HG03354 (cell line): Measurements from ENCODE around the gene MYOF.
"Not testable (repeated sequence)": the region's sequence is repeated elsewhere in the genome, so short reads cannot be mapped to it uniquely, and the experiment has no call there.

Experiments used
- ATAC-seq: cut with Tn5 transposase; IDR thresholded peaks from one replicate; pipeline ENCODE4 v1.9.1; 2021; ENCODE audit warnings: mild to moderate bottlenecking; ENCODE audit not compliant: unreplicated experiment, poor library complexity, severe bottlenecking

Gene MYOF

DNA sequence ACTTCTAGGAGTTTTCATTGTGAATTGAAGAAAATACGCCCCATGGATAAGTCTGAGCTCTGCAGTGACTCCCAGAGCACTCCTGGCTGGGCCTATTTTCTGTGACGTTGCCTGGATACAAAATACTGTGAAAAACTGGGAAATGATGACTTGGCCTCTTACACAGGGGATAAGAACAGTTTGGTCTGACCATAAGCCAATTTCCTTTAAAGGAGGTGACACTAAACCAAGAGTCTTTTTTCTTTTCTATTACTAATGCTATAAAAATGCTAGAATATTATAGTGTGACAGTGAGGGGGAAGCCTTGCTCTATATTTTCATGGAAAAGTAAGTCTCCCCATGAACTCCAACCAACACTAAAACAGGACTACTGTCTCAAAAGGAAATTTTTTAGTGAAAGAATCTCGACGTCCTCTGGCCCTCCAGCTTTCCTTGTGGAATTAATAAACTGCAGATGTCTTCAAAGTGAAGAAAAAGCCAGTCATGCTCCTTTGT is 45.5 kb downstream of the MYOF start:
- ATAC-seq = no peak

DNA sequence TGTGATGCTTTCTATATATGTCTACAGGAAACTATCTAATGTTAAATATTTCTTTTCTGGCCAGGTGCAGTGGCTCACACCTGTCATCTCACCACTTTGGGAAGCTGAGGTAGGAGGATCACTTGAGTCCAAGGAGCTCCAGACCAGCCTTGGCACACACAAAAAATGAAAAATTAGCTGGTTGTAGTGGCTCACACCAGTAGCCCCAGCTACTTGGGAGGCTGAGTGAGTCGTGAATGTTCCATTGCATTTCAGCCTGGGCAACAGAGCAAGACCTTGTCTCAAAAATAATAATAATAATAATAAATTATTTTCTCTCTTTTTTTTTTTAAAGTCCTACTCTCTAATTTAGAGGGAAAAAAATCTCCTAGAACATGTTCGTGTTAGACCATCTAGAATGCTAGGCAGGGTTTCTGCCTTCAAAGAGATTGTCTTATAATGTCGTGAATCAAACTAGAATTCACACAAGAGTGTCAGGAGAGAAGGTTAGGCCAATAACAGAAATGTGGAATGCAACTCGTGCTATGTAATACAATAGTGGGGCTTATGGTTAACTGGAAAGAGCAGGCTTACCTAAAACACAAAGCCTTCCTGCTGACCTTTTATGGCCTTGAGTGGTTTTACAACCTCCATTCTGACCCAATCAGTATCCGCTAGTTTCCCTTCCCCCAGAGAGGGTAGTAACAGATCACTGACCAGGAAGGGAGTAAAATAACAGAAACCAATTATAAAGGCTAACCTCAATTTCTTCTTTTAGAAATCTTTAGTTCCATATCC is 46.3 kb downstream of the MYOF start:
- ATAC-seq = no peak

DNA sequence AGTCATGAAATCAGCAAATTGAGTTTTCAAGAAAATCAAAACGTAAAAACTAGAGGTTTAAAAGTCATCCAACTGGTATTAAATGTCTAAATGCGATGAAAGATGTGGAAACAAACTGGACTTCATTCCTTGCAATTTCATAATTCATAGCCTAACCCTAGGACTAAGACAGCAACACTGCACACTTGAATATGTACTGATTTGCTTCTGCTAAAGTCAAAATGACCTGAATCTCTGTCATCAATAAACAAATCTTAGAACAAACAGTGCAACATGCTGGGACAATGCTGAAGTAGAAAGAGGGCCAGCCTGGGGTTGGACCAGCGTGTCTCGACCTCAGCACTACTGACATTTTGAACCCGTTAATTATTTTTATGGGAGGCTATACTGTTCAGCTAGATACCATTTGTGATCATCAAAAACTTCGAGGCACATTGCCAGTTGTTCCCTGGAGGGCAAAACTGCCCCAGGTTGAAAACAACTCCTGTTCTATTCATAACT is 47.1 kb downstream of the MYOF start:
- ATAC-seq = no peak

DNA sequence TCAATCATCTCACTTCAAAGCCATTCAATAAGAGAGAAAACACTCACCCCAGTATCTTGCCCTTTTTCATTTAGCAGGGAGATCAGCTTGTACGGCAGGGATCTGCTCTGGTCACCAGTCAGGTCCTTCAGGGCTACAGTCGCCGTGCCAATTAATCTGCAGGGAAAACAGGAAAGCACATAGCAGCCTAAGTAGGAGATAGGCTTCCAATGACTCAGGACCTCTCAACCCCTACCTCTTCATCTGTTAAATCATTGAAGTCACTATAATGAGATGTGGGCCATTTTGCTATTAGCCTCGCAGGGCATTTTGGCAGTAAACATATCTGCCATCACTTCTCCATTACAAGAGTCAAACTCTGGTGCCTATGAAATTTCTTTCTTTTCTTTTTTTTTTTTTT is 50.8 kb downstream of the MYOF start:
- no peak for ATAC-seq

DNA sequence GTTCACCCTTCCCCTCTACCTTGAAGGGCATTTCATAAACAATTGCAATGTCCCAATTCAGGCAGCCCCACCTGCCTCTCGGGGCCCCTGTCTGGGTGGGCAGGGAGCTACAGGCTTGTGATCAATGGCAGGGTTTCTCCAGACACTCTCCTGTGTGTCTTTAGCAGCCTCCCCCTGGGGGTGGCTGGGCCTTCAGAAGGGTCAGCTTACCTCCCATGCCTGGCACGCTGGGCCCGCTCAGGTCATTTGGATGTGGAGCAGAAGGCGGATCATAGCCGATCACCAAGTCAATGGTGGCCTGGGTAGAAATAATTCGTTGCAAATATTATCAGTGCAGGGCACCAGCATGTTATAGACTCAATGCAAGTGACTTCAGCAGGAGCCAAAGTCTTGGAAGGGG is 56.3 kb downstream of the MYOF start:
- ATAC-seq = no peak

DNA sequence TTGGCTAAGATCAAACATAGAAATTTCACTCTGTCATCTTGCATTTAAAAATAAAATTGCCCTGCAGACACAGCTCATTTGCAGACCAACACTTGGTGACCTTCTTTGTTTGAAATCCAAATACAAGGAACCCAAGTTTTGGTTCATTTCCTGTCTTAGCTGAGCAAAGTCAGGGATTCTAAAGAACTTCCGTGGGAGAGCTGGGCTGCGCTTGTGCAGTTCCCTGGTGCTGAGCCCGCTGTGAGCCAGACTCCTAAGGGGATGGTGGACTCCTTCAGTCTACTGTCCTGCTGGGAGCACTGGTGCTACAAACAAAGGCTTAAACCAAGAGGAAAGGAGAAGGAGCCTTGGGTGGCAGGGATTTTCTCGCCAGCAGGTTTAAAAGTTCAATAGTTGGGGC is 60.0 kb downstream of the MYOF start:
- no peak for ATAC-seq

DNA sequence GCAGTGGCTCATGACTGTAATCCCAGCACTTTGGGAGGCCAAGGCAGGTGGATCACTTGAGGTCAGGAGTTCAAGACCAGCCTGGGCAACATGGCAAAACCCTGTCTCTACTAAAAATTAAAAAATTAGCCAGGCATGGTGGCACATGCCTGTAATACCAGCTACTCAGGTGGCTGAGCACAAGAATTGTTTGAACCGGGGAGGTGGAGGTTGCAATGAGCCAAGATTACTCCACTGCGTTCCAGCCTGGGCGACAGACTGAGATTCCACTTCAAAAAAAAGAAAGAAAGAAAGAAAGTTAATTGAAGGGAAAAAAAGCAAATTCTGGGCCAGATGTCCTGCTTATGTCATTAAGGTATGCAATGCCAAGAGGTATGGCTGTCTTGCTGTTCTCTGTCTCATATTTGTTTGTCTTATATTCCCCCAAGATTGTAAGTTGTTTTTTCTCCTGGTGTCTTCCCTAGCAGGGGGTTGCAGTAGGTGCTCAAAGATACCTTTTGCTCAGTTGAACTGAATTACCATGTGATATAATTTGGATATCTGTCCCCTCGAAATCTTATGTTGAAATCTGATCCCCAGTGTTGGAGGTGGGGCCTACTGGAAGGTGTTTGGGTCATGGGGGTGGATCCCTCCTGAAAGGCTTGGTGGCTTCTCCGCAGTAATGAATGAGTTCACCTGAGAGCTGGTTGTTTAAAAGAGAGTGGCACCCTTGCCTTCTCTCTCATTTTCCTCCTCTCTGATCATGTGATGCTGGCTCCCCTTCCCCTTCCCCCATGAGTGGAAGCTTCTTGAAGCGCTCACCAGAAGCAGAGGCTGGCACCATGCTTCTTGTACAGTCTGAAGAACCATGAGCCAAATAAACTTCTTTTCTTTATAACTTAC is 60.9 kb downstream of the MYOF start:
- ATAC-seq = no peak

DNA sequence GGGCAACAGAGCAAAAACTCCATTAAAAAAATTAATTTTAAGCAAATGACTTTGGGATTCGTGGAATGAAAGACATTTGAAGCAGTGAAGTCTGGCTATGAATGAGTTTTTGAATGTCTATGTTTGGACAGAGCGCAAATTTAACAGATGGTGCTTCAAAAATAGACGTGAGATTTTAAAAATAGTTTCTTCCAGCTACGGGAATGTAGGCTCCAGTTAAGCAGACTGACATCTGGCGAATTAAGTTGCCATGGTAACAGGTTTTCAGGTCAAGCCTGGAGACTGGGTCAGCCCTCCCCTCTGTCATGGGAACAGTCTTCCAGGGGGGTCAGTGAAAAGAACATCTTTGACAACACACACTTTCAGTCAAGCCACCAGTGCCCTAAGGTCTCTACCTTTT is 62.0 kb downstream of the MYOF start:
- ATAC-seq = no peak

DNA sequence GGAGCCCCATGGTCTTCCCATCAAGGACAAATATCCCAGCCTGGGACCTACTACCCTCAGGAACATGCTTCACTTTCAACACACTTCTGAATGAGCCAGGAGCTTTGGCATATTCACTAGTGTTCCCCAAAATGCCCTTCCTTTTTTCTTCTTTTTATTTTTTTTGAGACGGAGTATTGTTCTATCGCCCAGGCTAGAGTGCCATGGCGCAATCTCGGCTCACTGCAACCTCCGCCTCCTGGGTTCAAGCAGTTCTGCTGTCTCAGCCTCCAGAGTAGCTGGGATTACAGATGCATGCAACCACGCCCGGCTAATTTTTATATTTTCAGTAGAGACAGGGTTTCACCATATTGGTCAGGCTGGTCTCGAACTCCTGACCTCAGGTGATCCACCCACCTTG is 63.1 kb downstream of the MYOF start:
- ATAC-seq = not testable (repeated sequence)

DNA sequence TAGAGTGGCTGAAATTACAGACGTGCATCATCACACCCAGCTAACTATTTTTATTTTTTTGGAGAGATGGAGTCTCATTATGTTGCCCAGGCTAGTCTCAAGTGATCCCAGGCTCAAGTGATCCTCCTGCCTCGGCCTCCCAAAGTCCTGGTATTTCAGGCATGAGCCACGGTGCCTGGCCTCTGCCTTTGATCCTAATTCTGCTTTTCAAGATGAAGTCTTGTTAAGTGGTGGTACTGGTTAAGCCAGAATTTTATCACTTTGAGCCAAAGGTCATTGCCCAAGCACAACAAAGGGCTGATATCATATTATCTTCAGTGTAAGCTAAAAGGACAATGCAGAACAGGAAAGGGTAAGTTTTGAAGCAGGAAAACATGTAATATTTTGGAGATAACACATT is 64.2 kb downstream of the MYOF start:
- no peak for ATAC-seq

DNA sequence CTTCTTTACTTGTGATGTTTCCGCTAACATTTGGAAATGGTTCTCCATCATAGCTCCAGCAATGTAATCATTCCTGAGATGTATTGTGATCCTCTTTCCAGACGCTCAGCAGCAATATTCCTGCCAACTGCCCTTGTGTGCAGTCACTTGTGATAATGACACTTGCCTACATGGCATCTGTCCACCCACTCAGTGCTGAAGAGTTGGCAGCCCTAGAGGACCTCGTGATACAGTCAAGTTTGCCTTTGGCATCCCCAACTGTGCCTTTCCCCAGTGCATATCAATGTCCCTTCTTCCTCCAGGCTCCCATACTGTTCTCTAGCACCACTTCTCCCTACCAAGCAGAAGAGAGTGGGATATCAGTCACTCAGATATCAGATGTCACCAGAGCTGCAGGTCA is 64.9 kb downstream of the MYOF start:
- no peak for ATAC-seq

DNA sequence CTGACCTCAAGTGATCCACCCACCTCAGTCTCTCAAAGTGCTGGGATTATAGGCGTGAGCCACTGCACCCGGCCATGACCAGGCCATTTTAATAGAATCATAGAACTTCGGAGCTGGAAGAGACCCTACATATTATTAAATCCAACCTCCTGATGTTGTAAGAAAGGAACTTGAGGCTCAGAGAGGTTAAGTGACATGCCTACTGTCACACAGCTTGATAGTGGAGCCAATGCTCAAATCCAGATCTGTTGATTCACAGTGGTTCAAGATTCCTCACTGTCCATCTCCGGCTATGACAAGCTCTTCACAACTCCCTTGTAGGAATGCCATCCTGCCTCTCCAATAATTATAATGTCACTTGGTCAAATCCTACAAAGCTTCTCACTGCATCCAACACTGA is 65.3 kb downstream of the MYOF start:
- no peak for ATAC-seq

DNA sequence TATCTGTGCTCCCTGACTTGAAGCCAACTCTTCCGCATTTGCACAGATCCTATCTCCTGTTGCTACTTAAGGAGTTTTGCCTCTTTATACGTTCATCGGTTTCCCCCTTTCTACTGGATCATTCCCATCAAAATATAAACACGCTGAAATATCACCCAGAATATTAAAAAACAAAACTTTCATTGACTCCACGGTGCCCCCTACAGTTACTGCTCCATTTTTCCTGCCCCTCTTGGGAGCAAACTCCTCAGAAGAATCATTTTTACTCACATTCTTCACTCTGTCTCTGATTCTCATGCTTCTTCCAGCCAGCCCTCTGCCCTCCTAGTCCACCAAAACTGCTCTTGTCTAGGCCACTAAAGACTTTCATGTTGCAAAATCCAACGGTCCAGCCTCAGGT is 66.4 kb downstream of the MYOF start:
- no peak for ATAC-seq

DNA sequence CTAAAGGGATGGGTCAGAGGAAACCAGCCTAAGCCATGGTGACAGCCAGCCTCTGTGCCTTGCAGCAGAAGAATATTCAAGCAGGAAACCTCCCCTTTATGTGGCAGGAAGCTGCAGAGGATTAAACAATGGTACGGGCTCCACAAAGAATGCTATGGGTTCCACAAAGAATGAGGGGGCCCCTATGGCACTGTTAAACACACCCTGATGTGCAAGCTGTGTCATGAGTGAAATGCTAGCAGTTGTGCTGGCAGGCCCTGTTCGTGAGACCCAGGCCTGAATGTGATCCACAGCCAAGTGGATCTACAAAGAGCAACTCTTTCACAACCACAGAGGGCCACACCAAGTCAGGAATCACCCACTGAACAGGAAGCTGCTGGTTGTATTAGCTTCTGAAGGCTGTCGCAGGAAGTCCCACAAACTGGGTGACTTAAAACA is 68.9 kb downstream of the MYOF start:
- no peak for ATAC-seq

DNA sequence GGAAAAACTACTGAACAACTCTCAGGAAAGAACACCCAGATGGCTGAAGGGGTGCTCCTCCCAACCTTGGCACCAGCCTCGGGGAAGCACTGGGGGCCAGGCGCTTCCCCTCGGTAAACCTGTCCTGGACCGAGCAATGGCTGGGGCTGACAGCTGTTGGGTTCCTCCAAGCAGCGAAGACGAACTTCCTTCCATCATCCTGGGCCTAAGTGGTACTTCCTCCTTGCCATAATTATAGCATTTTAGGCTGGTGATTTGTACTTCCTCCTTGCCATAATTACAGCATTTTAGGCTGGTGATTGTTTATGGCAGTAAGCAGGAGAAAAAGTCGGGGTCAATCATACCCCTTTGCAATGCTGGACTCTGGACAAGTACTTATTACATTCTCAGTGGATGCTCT is 69.3 kb downstream of the MYOF start:
- no peak for ATAC-seq

DNA sequence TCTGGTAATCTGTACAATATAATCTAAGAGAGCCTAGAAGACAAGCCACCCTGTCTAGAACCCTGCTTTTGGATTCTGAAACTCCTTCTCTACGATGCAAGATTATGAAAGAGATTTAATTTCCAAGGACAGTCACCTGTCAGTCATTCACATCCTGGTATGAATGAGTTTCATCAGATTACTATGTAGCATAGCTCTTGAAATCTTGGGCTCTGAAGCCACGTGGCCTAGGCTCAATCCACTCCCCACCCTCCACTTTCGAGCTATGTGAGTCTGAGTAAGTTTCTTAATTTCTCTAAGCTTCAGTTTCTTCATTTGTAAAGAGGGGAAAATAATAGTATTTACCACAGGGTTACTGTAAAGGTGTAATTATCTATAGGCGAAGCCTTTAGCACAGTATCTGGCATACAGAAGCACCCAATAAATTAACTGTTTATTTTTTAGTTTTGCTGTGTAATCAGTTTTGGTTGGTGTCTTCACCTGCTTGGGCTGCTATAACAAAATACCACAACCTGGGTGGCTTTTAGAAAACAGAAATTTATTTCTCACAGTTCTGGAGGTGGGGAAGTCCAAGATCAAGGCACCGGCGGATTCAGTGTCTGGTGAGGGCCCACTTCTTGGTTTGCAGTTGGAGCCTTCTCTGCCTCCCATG is 71.3 kb downstream of the MYOF start:
- no peak for ATAC-seq

DNA sequence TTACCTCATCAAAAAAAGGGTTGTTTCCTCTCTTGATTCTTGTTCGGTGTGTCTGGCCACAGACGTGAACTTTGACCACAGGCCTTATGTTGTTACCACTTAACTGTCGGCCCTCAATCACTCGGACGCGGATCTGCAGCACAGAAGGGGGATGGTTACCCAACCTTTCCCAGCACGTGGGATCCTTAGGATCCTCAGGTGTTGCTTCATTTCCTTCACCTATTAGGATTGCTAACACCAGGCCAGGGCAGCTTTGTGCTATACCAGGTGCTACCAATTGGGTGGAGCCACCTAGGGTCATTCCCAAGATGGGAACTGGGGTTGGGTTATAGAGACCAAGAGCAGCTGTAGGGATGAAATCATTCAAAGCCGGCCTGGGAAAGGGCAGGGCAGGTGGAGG is 73.4 kb downstream of the MYOF start:
- no peak for ATAC-seq

DNA sequence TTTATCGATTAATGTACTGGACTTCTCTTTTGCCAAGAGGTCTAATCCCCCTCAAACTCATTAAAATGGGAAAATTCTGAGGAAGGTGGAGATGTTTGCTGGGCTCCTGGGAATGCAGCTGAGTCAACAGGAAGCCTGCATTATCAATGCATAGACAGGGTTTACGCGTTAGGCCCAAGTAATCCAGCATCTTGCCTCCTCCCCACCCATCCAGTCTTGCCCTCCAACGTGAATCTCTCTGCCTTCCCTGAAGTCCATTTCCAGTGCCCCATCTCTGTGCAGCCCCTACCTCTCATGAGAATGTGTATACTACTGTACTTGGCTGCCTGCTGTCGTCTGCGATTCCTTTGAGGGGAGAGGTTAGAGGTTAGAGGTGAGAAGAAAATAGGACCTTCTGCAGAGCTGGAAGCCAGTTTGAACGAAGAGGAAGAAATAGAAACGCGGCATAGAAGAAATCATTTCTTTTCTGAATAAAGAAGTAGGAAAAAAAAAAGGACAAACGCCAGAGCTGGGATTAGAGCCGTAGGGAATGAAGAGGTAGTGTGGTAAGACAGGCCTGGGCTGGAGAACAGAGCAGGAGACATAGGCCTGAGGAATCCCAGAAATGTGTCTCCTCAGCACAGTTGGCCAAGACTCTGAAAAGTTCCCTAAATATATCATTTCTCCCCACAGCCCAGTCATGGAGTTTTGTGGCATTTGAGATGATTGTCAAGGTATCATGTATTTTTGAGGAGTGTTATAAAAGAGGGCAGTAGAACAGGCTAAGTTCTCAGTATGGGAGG is 75.6 kb downstream of the MYOF start:
- ATAC-seq = no peak

DNA sequence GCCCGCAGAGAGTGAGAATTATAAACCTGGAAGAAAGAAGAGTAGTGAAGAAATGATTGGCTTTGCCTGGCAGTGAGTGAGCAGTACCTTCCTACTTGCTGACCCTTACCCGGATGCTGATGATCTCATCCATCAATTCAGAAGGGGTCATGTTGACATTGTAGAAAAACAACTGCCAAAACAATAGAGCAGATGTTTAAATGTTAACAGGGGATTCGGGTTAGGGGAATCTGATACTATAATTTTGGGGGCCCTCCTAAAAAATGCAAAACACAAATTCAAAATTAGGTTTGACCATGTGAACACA is 78.1 kb downstream of the MYOF start:
- no peak for ATAC-seq
